Fibroblast of lung (primary cell): ENCODE data around the gene PDE3B. TPM values are rescaled to one million over a fixed set of nuclear protein-coding genes. Genes with fewer than 3 reads are reported as not detected.
"Not testable (repeated sequence)": the region's sequence is repeated elsewhere in the genome, so short reads cannot be mapped to it uniquely, and the experiment has no call there.

Experiments
- DNase-seq, 2 donors: peaks; one replicate each; pipeline versions ENCODE4 v3.0.0 to v3.0.0-alpha.2; 2010; ENCODE audit warnings: low read depth in 2 of 2
- H2AFZ ChIP-seq: 2 replicates; pipeline ENCODE4 v1.5.1; 2012; ENCODE audit warnings: low read length, control low read depth, inconsistent platforms
- H3K27ac ChIP-seq: 2 replicates; pipeline ENCODE4 v1.5.1; 2011; ENCODE audit warnings: low read length, control low read depth; ENCODE audit not compliant: insufficient read depth
- H3K27me3 ChIP-seq: 2 replicates; pipeline ENCODE4 v1.5.1; 2011; ENCODE audit warnings: mild to moderate bottlenecking, low read length; ENCODE audit not compliant: control insufficient read depth, insufficient read depth
- H3K36me3 ChIP-seq: 2 replicates; pipeline ENCODE4 v1.5.1; 2011; ENCODE audit warnings: low read length; ENCODE audit not compliant: control insufficient read depth, insufficient read depth
- H3K4me1 ChIP-seq: 2 replicates; pipeline ENCODE4 v1.5.1; 2011; ENCODE audit warnings: low read length; ENCODE audit not compliant: control insufficient read depth, insufficient read depth; ENCODE audit errors: extremely low read depth
- H3K4me2 ChIP-seq: 2 replicates; pipeline ENCODE4 v1.5.1; 2011; ENCODE audit warnings: low read length, control low read depth; ENCODE audit not compliant: insufficient read depth; ENCODE audit errors: extremely low read depth
- H3K4me3 ChIP-seq, 4 experiments: fragments of 200-600 bp in 1 of 4; sonication (generic) in 1 of 4; replicated peaks in 1 of 4; 2 replicates each; pipeline ENCODE4 v1.5.1; 2011 to 2016; ENCODE audit warnings: low read length in 4 of 4, low read depth in 3 of 4, mild to moderate bottlenecking in 3 of 4, control low read depth in 2 of 4, inconsistent platforms in 1 of 4, mixed read lengths in 1 of 4; ENCODE audit not compliant: insufficient read depth in 1 of 4; ENCODE audit errors: control extremely low read depth in 1 of 4
- H3K79me2 ChIP-seq: 2 replicates; pipeline ENCODE4 v1.5.1; 2012; ENCODE audit warnings: mild to moderate bottlenecking, low read length, inconsistent platforms; ENCODE audit not compliant: control insufficient read depth, insufficient read depth
- H3K9ac ChIP-seq: 2 replicates; pipeline ENCODE4 v1.5.1; 2011; ENCODE audit warnings: mild to moderate bottlenecking, low read length, control low read depth; ENCODE audit not compliant: insufficient read depth
- H3K9me3 ChIP-seq: 2 replicates; pipeline ENCODE4 v1.5.1; 2012; ENCODE audit warnings: low read depth, low read length; ENCODE audit not compliant: control insufficient read depth, insufficient read depth
- H4K20me1 ChIP-seq: 2 replicates; pipeline ENCODE4 v1.5.1; 2011; ENCODE audit warnings: low read length; ENCODE audit not compliant: control insufficient read depth, insufficient read depth; ENCODE audit errors: extremely low read depth
- EZH2 ChIP-seq: IDR thresholded peaks from 2 replicates; pipeline ENCODE4 v1.5.1; 2012; ENCODE audit warnings: low read length, control low read depth, mild to moderate bottlenecking; ENCODE audit errors: missing control alignments
- polyA plus RNA-seq, 2 donors: library from polyadenylated mRNA; depleted of rRNA in 1 of 2; stranded (reverse) in 1 of 2; unstranded in 1 of 2; fragments of >200 nt; gene quantifications; 2 replicates each; pipeline ENCODE4 v1.2.1, GENCODE V29; 2011 to 2012; ENCODE audit warnings: missing spikeins in 1 of 2
- total RNA-seq: library from RNA; depleted of rRNA; stranded (reverse); fragments of >200 nt; gene quantifications from 2 replicates; pipeline ENCODE4 v1.2.1, GENCODE V29; 2014
- TF ChIP-seq, protein P1 (sequence below), 2 donors: IDR thresholded peaks in 1 of 2; conservative IDR thresholded peaks in 1 of 2; 1 replicate in 1 of 2; 2 replicates in 1 of 2; pipeline ENCODE4 v1.5.1; 2011 to 2012; ENCODE audit warnings: low read length in 2 of 2, control low read depth in 1 of 2, inconsistent platforms in 1 of 2, low read depth in 1 of 2, mild to moderate bottlenecking in 1 of 2

PDE3B gene
- total and polyA plus RNA-seq, 2 donors (not counting 1 experiment from before 2014, with no cell fraction given) = 0.43 to 11.2 TPM

DNA sequence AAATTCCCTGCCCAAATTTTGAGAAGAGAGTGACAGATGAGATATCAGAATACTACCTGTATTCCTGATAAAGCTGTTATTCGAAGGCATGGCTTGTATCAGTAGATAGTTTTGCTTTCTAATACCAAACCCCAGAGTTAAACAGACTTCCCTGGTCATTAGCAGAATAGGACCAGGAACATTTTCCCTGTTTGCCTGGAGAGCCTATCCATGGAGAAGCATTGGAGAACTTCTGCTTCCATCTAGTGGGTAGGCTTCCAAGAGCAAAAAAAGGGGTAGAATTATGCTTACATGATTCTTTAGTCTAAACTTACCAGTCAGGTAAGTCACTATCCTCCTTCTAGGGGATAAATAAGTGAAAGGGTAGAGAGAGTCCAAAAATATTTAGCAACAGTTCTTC, 14.2 kb downstream of the PDE3B start:
- Histone ChIP-seq H3K4me1 (no peaks in the 10 kb centered on the region), H3K79me2 (no peaks in the 10 kb centered on the region), H3K27me3 (no peaks in the 10 kb centered on the region), H3K4me3 (no peak overlapping the region), H2AFZ (no peak overlapping the region), H4K20me1 (no peaks in the 10 kb centered on the region), H3K36me3 (no peaks in the 10 kb centered on the region), H3K27ac (no peak overlapping the region), H3K9ac (no peak overlapping the region), H3K9me3 (no peaks in the 10 kb centered on the region), H3K4me2 (no peak overlapping the region)
- no peak for TF ChIP-seq EZH2
- TF ChIP-seq, protein P1, sequence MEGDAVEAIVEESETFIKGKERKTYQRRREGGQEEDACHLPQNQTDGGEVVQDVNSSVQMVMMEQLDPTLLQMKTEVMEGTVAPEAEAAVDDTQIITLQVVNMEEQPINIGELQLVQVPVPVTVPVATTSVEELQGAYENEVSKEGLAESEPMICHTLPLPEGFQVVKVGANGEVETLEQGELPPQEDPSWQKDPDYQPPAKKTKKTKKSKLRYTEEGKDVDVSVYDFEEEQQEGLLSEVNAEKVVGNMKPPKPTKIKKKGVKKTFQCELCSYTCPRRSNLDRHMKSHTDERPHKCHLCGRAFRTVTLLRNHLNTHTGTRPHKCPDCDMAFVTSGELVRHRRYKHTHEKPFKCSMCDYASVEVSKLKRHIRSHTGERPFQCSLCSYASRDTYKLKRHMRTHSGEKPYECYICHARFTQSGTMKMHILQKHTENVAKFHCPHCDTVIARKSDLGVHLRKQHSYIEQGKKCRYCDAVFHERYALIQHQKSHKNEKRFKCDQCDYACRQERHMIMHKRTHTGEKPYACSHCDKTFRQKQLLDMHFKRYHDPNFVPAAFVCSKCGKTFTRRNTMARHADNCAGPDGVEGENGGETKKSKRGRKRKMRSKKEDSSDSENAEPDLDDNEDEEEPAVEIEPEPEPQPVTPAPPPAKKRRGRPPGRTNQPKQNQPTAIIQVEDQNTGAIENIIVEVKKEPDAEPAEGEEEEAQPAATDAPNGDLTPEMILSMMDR (conservative IDR thresholded peaks at IDR 0.05 in 1 of 2, IDR thresholded peaks at IDR 0.05 in 1 of 2; ENCODE audit: low read depth in 1 of 2, low read length in 2 of 2) = no peak
- DNase-seq = no peak

DNA sequence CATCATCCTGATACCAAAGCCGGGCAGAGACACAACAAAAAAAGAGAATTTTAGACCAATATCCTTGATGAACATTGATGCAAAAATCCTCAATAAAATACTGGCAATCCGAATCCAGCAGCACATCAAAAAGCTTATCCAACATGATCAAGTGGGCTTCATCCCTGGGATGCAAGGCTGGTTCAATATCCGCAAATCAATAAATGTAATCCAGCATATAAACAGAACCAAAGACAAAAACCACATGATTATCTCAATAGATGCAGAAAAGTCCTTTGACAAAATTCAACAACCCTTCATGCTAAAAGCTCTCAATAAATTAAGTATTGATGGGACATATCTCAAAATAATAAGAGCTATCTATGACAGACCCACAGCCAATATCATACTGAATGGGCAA, 21.3 kb downstream of the PDE3B start:
- H3K27me3 ChIP-seq = not testable (repeated sequence)

DNA sequence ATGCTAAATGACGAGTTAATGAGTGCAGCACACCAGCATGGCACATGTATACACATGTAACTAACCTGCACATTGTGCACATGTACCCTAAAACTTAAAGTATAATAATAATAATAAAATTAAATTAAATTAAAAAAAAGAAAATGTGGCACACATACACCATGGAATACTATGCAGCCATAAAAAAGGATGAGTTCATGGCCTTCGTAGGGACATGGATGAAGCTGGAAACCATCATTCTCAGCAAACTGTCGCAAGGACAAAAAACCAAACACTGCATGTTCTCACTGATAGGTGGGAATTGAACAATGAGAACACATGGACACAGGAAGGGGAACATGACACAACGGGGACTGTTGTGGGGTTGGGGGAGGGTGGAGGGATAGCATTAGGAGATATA, 23.7 kb downstream of the PDE3B start:
- not testable (repeated sequence) for H3K27ac ChIP-seq, DNase-seq, H3K4me1 ChIP-seq, H3K9me3 ChIP-seq, H3K79me2 ChIP-seq, H3K4me2 ChIP-seq, H4K20me1 ChIP-seq, H3K4me3 ChIP-seq, H2AFZ ChIP-seq, H3K36me3 ChIP-seq, H3K9ac ChIP-seq, H3K27me3 ChIP-seq

More for the DNA sequence above, 21.3 kb downstream of the PDE3B start:
- H3K4me2 ChIP-seq, H3K4me1 ChIP-seq, DNase-seq, H3K9ac ChIP-seq, H4K20me1 ChIP-seq, H3K4me3 ChIP-seq, H3K79me2 ChIP-seq, H3K9me3 ChIP-seq, H3K36me3 ChIP-seq, H3K27ac ChIP-seq, H2AFZ ChIP-seq: not testable (repeated sequence)

DNA sequence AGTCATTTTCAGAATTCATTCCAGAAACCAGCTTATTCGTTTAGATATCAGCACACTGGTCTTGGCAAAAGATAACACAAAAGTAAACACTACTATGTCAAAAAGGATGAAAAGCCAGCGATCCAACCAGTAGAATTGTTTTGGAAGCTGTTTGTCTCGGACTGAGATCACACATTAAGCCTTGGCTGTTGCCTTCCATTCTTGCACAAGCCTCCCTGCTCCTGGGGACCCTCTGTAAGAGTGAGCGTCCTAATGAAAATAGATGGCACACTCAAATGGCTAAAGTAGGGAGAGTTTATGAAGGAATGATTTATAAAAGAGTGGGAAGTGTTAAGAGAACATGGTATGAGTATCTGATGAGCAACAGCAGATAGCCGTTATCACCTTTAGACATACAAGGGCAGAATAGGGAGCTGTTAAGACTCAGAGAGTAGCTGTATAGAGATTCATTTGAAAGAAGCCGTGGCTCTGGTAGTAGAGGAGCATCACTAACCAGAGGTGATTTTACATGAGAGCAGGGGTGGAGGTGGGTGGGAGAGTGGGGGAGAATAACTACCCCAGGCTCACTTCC, 25.2 kb downstream of the PDE3B start:
- Histone ChIP-seq H2AFZ (no peak overlapping the region), H3K27ac (no peak overlapping the region), H3K36me3 (no peaks in the 10 kb centered on the region), H4K20me1 (no peaks in the 10 kb centered on the region), H3K4me3 (no peak overlapping the region), H3K4me2 (no peak overlapping the region), H3K27me3 (no peaks in the 10 kb centered on the region), H3K9me3 (no peaks in the 10 kb centered on the region), H3K79me2 (no peaks in the 10 kb centered on the region), H3K4me1 (no peaks in the 10 kb centered on the region), H3K9ac (no peak overlapping the region)
- TF ChIP-seq, protein P1 (conservative IDR thresholded peaks at IDR 0.05 in 1 of 2, IDR thresholded peaks at IDR 0.05 in 1 of 2; ENCODE audit: low read depth in 1 of 2, low read length in 2 of 2) = no peak
- TF ChIP-seq EZH2 = no peak
- peak in 1 of 2 donors; percentile 14 for DNase-seq
